Prostate gland (tissue), 2 donors: ENCODE data around the gene NDUFS1. TPM values are rescaled to one million over a fixed set of nuclear protein-coding genes. Genes with fewer than 3 reads are reported as not detected.
"Not testable (repeated sequence)": the region's sequence is repeated elsewhere in the genome, so short reads cannot be mapped to it uniquely, and the experiment has no call there.

Experiments used
- DNase-seq: peaks from one replicate; pipeline ENCODE4 v3.0.0-alpha.2; 2019; ENCODE audit warnings: low spot score
- H3K27ac ChIP-seq, 2 donors: fragments of 200-600 bp; sonication (generic); 2 replicates each; pipeline ENCODE4 v1.5.1; 2017 to 2019
- H3K27me3 ChIP-seq: fragments of 200-600 bp; sonication (generic); replicated peaks from 2 replicates; pipeline ENCODE4 v1.5.1; 2019; ENCODE audit not compliant: insufficient read depth
- H3K36me3 ChIP-seq, 2 donors: fragments of 200-600 bp; sonication (generic); 1 replicate in 1 of 2; 2 replicates in 1 of 2; pipeline versions ENCODE4 v1.5.1 to v1.8.1; 2017 to 2019
- H3K4me1 ChIP-seq: fragments of 200-600 bp; sonication (generic); replicated peaks from 2 replicates; pipeline ENCODE4 v1.5.1; 2019
- H3K4me3 ChIP-seq, 2 donors: fragments of 200-600 bp; sonication (generic); 2 replicates each; pipeline ENCODE4 v1.5.1; 2017 to 2019
- H3K9me3 ChIP-seq: fragments of 200-600 bp; sonication (generic); 2 replicates; pipeline ENCODE4 v1.5.1; 2017
- CTCF ChIP-seq, 4 experiments: fragments of 200-600 bp in 2 of 4; fragments of 450-650 bp in 2 of 4; sonication (generic) in 2 of 4; IDR thresholded peaks; 1 replicate in 3 of 4; 2 replicates in 1 of 4; pipeline ENCODE4 v1.5.1; 2016 to 2019; ENCODE audit warnings: antibody characterized with exemption in 4 of 4, mild to moderate bottlenecking in 2 of 4, moderate library complexity in 2 of 4
- POLR2A ChIP-seq: fragments of 450-650 bp; IDR thresholded peaks from one replicate; pipeline ENCODE4 v1.6.1; 2016; ENCODE audit warnings: antibody characterized with exemption, mild to moderate bottlenecking
- POLR2AphosphoS5 ChIP-seq: sonication (generic); formaldehyde crosslinking; IDR thresholded peaks from one replicate; pipeline ENCODE4 v1.6.1; 2017; ENCODE audit warnings: antibody characterized with exemption
- WGBS: methylation state at CpG from one replicate; pipeline ENCODE4 v1.1.5; 2018; 5-methylcytosine and 5-hydroxymethylcytosine counted together
- intact Hi-C: fragments of 100-400 bp; cut with DNase I; formaldehyde crosslinking; loops from one replicate; pipeline ENCODE4 v1.14.2; 2022
- total RNA-seq, 2 donors: library from RNA; depleted of rRNA; stranded (reverse); fragments of >200 nt; gene quantifications; one replicate each; pipeline ENCODE4 v1.1.0, GENCODE V29; 2016

Gene NDUFS1
- total RNA-seq, 2 donors from 2014 or later: 74.1 to 80.1 TPM

- Histone ChIP-seq H3K4me1 (no peaks in the 10 kb centered on the region), H3K36me3 (peaks cover 4 to 8% of the 10 kb centered on the region in 2 donors), H3K9me3 (no peaks in the 10 kb centered on the region), H3K27ac (no peak overlapping the region), H3K4me3 (no peak overlapping the region), H3K27me3 (no peaks in the 10 kb centered on the region)
- no peak for DNase-seq
- TF ChIP-seq CTCF (IDR thresholded peaks at IDR 0.05) (no peak), POLR2AphosphoS5 (no peak), POLR2A (no peak)
- WGBS: 98% methylated on average over 2 of the region's 2 CpGs
- intact Hi-C loops: no loop called here
These were observed 14.9 kb downstream of the NDUFS1 start for GRCh38 chr2:206144383-206144782.

- DNase-seq: no peak
- peaks cover 4 to 11% of the 10 kb centered on the region in 2 donors for H3K36me3 ChIP-seq
- H3K27ac ChIP-seq: no peak overlapping the region
- no peaks in the 10 kb centered on the region for H3K9me3 ChIP-seq
- intact Hi-C loops: no loop called here
- no peaks in the 10 kb centered on the region for H3K4me1 ChIP-seq
- TF ChIP-seq POLR2AphosphoS5 (no peak), CTCF (IDR thresholded peaks at IDR 0.05) (no peak), POLR2A (no peak)
- H3K4me3 ChIP-seq: no peak overlapping the region
- H3K27me3 ChIP-seq: no peaks in the 10 kb centered on the region
- 94% methylated on average over 4 of the region's 4 CpGs for WGBS
These were observed 15.8 kb downstream of the NDUFS1 start for GRCh38 chr2:206143451-206143850.

- H3K27ac ChIP-seq: no peak overlapping the region
- no peak overlapping the region for H3K4me3 ChIP-seq
- TF ChIP-seq POLR2A (no peak), CTCF (IDR thresholded peaks at IDR 0.05) (no peak), POLR2AphosphoS5 (no peak)
- H3K9me3 ChIP-seq: no peaks in the 10 kb centered on the region
- peaks cover 7 to 8% of the 10 kb centered on the region in 2 donors for H3K36me3 ChIP-seq
- no peaks in the 10 kb centered on the region for H3K4me1 ChIP-seq
- intact Hi-C loops: no loop called here
- DNase-seq: no peak
- H3K27me3 ChIP-seq: no peaks in the 10 kb centered on the region
These were observed 31.6 kb downstream of the NDUFS1 start for GRCh38 chr2:206127656-206128055.

- H3K27me3 ChIP-seq: no peaks in the 10 kb centered on the region
- TF ChIP-seq POLR2AphosphoS5 (no peak), POLR2A (no peak), CTCF (IDR thresholded peaks at IDR 0.05) (no peak)
- no peak for DNase-seq
- no peaks in the 10 kb centered on the region for H3K9me3 ChIP-seq
- no peak overlapping the region for H3K27ac ChIP-seq
- intact Hi-C loops: no loop called here
- H3K4me1 ChIP-seq: no peaks in the 10 kb centered on the region
- H3K36me3 ChIP-seq: peaks cover 0 to 8% of the 10 kb centered on the region in 2 donors
- no peak overlapping the region for H3K4me3 ChIP-seq
These were observed 33.3 kb downstream of the NDUFS1 start for GRCh38 chr2:206125901-206126300.

GRCh38 chr2:206122569-206122968 lies 36.7 kb downstream of the NDUFS1 start:
- H3K27ac ChIP-seq, H3K36me3 ChIP-seq: not testable (repeated sequence)
- 97% methylated on average over 3 of the region's 3 CpGs for WGBS

More at GRCh38 chr2:206122569-206122968, 36.7 kb downstream of the NDUFS1 start:
- H3K4me1 ChIP-seq, intact Hi-C loops, H3K4me3 ChIP-seq, DNase-seq, H3K9me3 ChIP-seq, H3K27me3 ChIP-seq: not testable (repeated sequence)
